HG03060 (cell line): ENCODE data around the gene MAGIX.
"Not testable (repeated sequence)": the region's sequence is repeated elsewhere in the genome, so short reads cannot be mapped to it uniquely, and the experiment has no call there.

Experiments
- ATAC-seq: cut with Tn5 transposase; IDR thresholded peaks from one replicate; pipeline ENCODE4 v1.9.1; 2021; ENCODE audit warnings: low read depth, moderate number of reproducible peaks; ENCODE audit not compliant: unreplicated experiment

MAGIX gene

GRCh38 chrX:49162620-49163019, at the start of gene MAGIX:
Gene MAGIX (plus strand): TSS chrX:49162758. CDS start chrX:49162890, 132 bp downstream.
- no peak for ATAC-seq

- ATAC-seq, result no peak
Measured at GRCh38 chrX:49116076-49116475, 46.5 kb upstream of the MAGIX start.

DNA sequence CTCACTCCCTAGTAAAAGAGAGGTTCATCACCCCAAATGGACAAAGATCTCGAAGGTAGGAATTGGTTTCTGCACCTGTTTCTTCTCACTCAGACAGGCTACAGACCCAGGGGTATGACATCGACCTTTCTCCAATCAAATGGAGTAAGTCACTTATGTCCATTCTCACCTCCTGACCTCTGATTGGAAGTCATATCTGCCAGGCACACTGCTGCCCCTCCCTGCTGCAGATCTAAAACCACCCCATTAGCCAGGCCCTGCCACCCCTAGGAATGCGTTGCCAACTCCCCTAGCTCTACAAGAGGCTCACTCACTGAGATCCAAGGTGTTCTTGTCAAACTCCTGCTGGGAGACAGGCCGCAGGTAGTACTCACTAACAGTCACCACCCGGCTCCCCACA, 45.8 kb upstream of the MAGIX start:
- ATAC-seq, result no peak

- ATAC-seq, result no peak
Measured at GRCh38 chrX:49117581-49117980, 45.0 kb upstream of the MAGIX start.

- ATAC-seq, result no peak
Measured at GRCh38 chrX:49120091-49120490, 42.5 kb upstream of the MAGIX start.

- ATAC-seq, result no peak
Measured at GRCh38 chrX:49122499-49122898, 40.1 kb upstream of the MAGIX start.

- not testable (repeated sequence) for ATAC-seq
Measured at GRCh38 chrX:49127742-49128258, 34.8 kb upstream of the MAGIX start.

GRCh38 chrX:49129427-49129826, 33.1 kb upstream of the MAGIX start:
- ATAC-seq, result no peak

DNA sequence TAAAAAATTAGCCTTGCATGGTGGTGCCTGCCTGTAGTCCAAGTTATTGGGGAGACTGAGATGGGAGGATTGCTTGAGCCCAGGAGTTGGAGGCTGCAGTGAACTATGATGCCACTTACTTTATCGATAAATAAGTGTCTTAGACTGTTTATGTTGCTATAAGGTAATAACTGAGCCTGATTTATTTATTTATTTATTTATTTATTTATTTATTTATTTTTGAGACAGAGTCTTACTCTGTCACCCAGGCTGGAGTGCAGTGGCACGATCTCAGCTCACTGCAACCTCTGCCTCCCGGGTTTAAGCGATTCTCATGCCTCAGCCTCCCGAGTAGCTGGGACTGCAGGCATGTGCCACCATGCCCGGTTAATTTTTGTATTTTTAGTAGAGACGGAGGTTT, 30.3 kb upstream of the MAGIX start:
- not testable (repeated sequence) for ATAC-seq

- no peak for ATAC-seq
Measured at GRCh38 chrX:49133759-49134158, 28.8 kb upstream of the MAGIX start.

- ATAC-seq, result no peak
Measured at GRCh38 chrX:49137492-49137891, 25.1 kb upstream of the MAGIX start.

DNA sequence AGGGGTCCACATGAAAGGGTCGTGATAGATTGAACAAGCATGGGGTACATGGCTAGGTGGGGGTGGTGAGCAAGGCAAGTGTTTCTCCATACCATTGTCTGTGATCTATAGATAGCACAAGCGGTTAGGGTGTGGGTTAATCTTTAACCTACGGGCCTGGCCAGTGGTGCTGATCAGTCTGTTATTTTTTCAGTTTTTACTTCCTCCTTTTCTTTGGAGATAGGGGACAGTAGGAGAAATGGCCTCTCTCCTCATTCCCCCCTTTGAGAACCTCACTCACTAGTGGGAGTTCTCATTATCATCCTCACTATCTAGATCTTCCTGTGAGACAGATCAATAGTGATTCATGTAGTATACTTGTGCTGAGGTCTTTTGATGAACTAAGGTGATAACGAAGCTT, 22.8 kb upstream of the MAGIX start:
- no peak for ATAC-seq

GRCh38 chrX:49142264-49142663, 20.3 kb upstream of the MAGIX start:
- ATAC-seq, result not testable (repeated sequence)

GRCh38 chrX:49143154-49143553, 19.4 kb upstream of the MAGIX start:
- not testable (repeated sequence) for ATAC-seq

DNA sequence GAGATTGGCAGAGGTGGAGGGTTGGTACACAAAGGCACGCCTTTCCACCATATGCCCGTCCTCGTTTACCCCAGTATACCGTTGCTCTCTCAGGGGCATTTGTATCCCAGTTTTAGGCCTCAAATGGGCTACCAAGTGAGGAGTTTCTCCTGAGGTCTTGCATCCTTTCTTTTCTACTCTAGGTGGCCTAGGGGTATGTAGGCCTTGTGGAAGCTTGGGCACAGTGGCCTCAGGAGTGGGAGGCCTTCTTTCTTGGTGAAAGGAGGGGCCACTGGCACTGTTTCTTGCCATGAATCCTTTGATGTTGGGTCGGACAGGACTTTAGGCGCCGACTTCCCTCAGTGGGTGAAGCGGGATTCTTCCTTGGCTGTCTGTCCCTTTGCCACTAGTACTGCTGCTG, 15.3 kb upstream of the MAGIX start:
- ATAC-seq, result no peak

DNA sequence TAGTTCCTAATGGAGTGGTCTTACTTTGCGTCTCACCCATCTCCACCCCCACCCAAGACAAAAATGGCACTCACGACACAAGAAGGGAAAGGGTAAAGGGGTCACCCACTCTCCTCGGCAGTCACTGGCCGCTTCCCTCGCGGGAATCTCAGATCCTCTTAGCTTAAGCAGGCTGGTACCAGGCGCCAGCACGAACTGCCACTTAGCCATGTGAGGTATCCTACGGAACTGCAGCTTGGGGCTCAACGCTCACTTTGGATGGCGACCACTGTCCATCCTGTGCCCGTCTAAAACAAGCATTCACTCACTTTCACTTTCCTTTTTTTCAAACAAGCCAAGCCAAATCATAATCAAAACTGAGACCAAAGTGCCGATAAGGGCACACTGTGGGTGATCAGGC, 14.6 kb upstream of the MAGIX start:
- ATAC-seq, result no peak

- not testable (repeated sequence) for ATAC-seq
Measured at GRCh38 chrX:49148390-49149100, 14.0 kb upstream of the MAGIX start.

- ATAC-seq, result not testable (repeated sequence)
Measured at GRCh38 chrX:49149291-49149690, 13.3 kb upstream of the MAGIX start.

DNA sequence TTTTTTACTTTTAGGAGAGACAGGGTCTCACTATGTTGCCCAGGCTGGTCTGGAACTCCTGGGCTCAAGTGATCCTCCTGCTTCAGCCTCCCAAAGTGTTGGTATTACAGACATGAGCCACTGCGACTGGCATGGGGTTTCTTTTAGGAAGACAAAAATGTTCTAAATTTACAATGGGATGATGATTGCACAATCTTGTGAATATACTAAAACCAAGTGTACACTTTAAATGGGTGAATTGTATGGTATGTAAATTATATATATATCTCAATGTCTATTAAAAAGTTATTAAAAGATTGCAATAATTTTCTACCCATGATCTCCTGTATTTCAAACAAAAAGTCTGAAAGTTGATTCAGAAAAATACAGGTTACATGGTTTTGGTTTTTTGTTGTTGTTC, 9.1 kb upstream of the MAGIX start:
- no peak for ATAC-seq

GRCh38 chrX:49155243-49155899, 7.2 kb upstream of the MAGIX start:
- ATAC-seq, result no peak

- no peak for ATAC-seq
Measured at GRCh38 chrX:49155900-49156837, 6.4 kb upstream of the MAGIX start.
